NCI-H2171 (cell line): ENCODE data around the gene IL1RAPL2.

Experiments used
- DNase-seq: peaks from one replicate; lab custom pipeline; 2025; lab: John Stamatoyannopoulos, UW

Gene IL1RAPL2

DNA sequence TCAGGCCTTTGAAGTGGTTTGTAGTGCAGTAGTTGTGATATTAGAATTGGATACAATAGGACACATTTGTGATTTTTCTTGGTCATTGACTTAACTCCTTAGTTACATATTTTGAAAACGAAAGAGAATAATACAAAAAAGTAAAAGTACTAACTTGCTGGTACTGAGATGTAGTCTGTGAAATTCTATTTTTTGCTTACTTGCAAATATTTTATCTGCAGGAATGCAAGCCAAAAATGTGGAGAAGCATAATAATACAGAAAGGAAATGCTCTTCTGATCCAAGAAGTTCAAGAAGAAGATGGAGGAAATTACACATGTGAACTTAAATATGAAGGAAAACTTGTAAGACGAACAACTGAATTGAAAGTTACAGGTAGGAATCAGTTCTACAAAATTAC lies 701.2 kb downstream of the IL1RAPL2 start:
- no peak for DNase-seq

DNA sequence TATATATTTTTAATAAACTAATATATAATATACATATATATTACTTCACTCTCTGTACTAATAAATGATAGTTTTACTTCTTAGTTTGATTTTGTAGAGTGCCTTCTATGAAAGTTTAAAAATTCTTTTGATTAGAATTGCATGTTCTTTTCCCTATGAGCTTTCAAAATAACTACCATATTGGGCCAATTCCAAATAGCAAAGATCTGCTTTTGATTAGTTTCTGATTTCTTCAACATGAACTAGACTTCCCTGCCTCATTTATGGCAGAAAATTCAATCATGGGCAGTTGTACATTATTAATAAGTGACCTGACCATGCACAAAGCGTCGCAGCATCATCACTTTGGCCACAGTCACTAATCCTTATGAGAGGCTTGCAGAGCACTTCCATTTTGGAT lies 703.4 kb downstream of the IL1RAPL2 start:
- DNase-seq: no peak

- no peak for DNase-seq
These were observed 707.3 kb downstream of the IL1RAPL2 start for GRCh38 chrX:105273326-105273725.

DNA sequence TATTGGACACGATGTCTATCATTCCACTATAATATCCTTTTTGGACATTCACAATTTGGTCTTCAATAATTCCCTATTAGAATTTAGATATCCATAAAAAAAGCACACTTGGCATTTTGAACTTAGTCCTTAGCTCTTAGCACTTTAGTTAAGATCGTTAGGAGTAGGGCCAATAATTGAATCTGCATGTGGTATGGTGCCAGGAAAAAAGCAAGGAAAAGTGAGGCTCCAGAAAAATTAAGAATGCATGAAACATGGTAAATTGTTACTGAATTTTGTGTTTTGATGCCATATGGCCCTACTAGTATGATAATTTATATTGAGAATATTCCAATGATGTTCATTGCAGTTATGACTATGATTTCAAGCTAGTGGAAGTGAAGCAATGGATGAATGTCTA lies 708.1 kb downstream of the IL1RAPL2 start:
- no peak for DNase-seq

DNA sequence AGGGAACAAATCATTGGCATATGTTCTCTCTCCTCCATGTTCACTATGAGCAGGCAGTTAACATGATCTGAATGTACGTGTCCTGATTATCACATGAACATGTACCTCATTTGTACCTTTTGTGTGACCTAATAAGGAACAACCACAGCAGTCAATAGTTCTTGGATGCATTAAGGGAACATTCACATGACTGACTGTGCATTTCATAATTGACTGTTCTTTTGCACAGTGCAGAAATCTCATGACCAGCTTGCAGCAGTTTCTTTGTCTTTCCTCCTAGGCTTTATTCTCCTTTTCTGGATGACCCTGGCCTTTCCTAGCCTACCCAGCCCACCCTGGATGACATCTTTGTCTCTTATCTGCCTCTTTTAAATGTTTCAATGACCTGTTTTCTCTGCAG lies 711.1 kb downstream of the IL1RAPL2 start:
- DNase-seq: no peak

DNA sequence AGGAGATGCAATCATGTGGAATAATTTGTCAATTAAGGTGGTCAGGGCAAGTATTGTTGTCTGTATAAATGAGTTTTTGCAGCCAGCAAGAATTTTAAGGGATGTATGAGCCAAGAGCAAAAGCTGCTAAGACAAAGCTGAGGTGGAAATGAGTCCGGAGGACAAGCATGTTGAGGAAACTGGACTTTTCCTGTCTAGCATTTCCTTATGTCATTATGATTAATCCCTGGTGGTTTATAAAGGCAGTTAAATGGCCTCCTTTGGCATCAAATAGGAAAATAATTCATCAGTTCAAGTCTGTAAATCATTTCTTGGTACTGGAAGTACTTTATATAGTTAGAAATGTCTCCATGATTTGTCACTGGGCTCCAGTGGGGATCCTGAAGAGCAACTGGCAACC lies 716.1 kb downstream of the IL1RAPL2 start:
- DNase-seq: no peak

DNA sequence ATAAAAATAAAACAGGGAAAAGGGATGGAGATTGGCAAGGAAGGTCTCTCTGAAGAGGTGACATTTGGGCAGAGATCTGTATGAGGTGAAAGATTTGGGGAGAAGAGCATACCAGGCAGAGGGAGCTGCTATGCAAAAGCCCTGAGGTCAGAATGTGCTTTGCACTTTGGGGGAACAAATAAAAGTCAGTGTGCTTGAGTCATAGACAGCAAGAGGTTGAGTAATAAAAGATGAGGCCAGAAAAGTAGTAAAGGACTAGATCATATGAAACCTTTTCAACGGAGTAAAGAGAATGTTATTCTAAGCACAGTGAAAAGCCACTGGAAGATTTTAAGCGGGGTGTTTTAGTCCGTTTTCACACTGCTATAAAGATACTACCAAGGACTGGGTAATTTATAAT lies 731.0 kb downstream of the IL1RAPL2 start:
- DNase-seq: no peak

- DNase-seq: no peak
These were observed 733.3 kb downstream of the IL1RAPL2 start for GRCh38 chrX:105299286-105299685.

DNA sequence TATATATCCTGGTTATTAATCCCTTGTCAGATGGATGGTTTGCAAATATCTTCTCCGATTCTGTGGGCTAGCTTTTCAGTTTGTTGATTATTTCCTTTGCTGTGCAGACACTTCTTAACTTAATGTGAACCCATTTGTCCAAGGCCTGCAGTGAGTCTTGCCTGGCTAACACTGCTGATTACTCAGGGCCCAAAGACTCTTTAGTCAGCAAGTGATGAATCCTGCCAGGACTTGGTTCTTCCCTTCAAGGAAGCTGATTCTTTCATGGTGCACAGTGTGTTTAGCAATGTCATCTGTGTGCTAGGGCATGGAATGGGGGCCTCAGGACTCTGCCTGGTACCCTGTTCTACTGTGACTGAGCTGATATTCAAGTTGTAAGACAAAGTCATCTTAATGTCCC lies 736.2 kb downstream of the IL1RAPL2 start:
- no peak for DNase-seq

DNA sequence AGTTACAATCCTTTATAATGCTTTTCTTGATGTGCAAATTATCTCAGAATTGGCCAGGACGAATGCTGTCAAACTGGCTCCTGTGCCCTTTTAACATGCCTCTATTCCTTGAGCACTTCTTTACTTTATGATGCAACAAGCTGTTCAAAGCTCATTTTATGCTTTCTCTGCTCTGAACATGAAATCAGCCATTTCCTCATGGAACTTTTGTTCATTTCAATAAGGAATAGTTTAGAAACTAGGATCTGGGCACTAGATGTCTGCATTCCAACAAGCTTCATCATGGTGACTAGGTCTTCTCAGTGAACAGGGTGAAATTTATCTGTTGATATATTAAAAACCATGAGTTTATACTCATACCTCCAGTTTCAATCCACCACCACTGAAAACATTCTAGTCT lies 741.8 kb downstream of the IL1RAPL2 start:
- no peak for DNase-seq

- DNase-seq: no peak
These were observed 747.6 kb downstream of the IL1RAPL2 start for GRCh38 chrX:105313596-105313995.

DNA sequence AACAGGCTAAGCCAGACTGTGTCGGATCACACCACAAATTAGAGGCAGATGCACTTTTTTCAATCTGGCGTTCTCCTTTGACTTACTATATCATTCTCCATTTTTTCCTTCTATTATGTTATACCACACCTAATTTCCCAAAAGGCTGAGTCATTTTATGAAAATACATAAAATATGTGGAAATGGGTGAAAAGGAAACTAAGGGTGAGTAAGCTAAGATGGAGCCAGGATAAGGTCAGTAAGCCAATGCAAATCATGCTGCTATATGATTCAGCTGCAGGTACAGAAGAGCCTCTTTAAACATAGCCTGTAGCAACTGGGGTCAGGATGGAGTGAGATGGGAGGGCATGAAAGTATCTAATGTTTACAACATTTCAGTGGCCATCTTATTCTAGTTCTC lies 748.5 kb downstream of the IL1RAPL2 start:
- no peak for DNase-seq

GRCh38 chrX:105315248-105315647 lies 749.2 kb downstream of the IL1RAPL2 start:
- no peak for DNase-seq

DNA sequence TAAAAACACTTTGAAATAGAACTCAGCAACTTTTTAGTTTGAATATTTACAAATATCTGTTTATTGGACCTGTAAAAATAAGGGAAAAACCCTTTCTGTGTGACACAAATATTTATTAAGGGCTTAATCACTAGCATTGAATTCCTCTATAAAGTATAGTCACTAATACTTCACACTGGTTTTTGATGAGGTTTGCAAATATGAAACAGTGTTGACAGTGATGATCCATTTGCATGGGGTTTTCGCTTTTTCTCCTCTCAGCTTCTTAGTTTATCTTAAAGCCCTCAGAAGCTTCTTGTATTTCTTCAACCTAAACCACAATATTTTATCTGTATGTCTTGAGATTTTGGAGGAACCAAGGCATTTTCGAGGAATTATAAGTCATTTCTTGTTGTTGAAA lies 751.1 kb downstream of the IL1RAPL2 start:
- DNase-seq: no peak

DNA sequence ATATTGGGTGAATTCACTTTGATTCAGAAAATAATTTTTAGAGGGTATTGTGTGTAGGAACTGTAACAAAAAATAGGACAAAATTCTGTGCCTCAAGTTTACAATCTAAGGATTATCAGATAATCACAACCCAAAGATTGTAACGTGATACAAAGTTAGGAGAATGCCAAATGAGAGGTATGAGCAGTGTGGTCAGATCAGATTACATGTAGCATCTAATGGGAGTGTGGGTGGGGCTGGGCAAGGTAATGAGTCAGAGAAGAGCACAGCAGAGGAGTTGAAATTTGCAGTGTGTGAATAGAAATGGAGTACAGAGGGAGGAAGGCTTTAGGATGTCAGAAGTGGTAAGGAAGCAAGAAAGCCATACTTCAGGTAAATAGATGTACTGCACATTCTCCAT lies 757.9 kb downstream of the IL1RAPL2 start:
- DNase-seq: no peak

GRCh38 chrX:105328773-105329172 lies 762.8 kb downstream of the IL1RAPL2 start:
- DNase-seq: no peak

GRCh38 chrX:105331244-105331643 lies 765.2 kb downstream of the IL1RAPL2 start:
- no peak for DNase-seq

GRCh38 chrX:105347373-105347772 lies 781.4 kb downstream of the IL1RAPL2 start:
- no peak for DNase-seq

- DNase-seq: no peak
These were observed 783.5 kb downstream of the IL1RAPL2 start for GRCh38 chrX:105349476-105349875.

- DNase-seq: no peak
These were observed 809.8 kb downstream of the IL1RAPL2 start for GRCh38 chrX:105375816-105376215.

- no peak for DNase-seq
These were observed 858.7 kb downstream of the IL1RAPL2 start for GRCh38 chrX:105424729-105425128.

- no peak for DNase-seq
These were observed 885.4 kb downstream of the IL1RAPL2 start for GRCh38 chrX:105451401-105451800.

- DNase-seq: no peak
These were observed 892.8 kb downstream of the IL1RAPL2 start for GRCh38 chrX:105458846-105459245.

DNA sequence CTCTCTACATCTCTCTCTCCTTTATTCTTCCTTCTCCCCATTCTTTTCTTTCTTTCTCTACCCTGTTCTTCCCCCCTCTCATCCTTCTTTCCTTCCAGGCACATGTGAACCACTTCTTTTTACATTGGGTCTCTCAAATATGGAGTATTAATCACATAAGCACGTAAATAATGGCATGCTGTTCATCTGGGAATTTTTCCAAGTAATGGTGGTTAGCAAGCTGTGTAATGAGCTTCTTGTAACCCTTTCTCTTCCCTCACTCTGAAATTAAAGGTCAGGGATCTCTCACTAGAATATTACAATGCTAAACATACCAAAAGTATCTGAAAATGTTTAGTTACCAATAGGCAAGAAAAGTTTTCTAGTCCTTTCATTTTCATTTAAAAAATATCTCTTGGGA lies 894.4 kb downstream of the IL1RAPL2 start:
- no peak for DNase-seq

- no peak for DNase-seq
These were observed 895.0 kb downstream of the IL1RAPL2 start for GRCh38 chrX:105461016-105461415.
